ENCODE measurements around the gene SLC19A1.
"Not testable (repeated sequence)": the region's sequence is repeated elsewhere in the genome, so short reads cannot be mapped to it uniquely, and the experiment has no call there.

The SLC19A1 gene

GRCh38 chr21:45570071-45570470 is 27.8 kb upstream of the SLC19A1 start:
- H3K27ac ChIP-seq (replicated peaks) = no peak overlapping the region
- TF ChIP-seq POLR2AphosphoS5 (IDR thresholded peaks at IDR 0.05; ENCODE audit: low read depth) (no peak), GABPA (IDR thresholded peaks at IDR 0.05; ENCODE audit: low read depth) (no peak), SPI1 (IDR thresholded peaks at IDR 0.05; ENCODE audit: borderline replicate concordance, low read depth) (no peak), REST (IDR thresholded peaks at IDR 0.05; ENCODE audit: insufficient replicate concordance, low read depth) (no peak)
- TF ChIP-seq, protein P1, sequence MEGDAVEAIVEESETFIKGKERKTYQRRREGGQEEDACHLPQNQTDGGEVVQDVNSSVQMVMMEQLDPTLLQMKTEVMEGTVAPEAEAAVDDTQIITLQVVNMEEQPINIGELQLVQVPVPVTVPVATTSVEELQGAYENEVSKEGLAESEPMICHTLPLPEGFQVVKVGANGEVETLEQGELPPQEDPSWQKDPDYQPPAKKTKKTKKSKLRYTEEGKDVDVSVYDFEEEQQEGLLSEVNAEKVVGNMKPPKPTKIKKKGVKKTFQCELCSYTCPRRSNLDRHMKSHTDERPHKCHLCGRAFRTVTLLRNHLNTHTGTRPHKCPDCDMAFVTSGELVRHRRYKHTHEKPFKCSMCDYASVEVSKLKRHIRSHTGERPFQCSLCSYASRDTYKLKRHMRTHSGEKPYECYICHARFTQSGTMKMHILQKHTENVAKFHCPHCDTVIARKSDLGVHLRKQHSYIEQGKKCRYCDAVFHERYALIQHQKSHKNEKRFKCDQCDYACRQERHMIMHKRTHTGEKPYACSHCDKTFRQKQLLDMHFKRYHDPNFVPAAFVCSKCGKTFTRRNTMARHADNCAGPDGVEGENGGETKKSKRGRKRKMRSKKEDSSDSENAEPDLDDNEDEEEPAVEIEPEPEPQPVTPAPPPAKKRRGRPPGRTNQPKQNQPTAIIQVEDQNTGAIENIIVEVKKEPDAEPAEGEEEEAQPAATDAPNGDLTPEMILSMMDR (IDR thresholded peaks at IDR 0.05; ENCODE audit: insufficient read depth, low read length) = no peak
- DNase-seq (ENCODE audit: low read depth in 1 of 2, low spot score in 1 of 2) = no peak
- H3K4me3 ChIP-seq (replicated peaks; ENCODE audit: insufficient read depth, low read length) = no peak overlapping the region
- peaks cover 15% of the 10 kb centered on the region for H3K27me3 ChIP-seq (ENCODE audit: insufficient read depth, poor library complexity, severe bottlenecking)

DNA sequence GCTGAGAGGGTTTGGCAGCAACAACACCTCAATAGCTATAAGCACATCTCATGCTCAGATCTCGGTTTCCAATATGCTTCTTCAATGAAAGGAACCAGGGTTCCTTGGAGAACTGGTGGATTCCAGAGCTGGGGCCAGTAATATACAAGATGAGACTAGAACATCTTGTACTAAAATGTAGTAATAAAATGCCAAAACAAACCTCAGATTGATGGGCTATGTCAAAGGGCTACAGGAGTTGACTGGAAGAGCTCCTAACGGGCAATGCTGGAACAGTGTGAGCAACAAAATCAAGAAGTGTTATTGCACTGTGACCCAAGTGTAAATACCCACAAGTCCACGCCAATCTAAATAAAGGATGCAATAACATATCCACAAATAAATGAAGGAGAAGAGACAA is 26.1 kb upstream of the SLC19A1 start:
- Histone ChIP-seq H3K4me3 (replicated peaks; ENCODE audit: insufficient read depth, low read length) (no peak overlapping the region), H3K27me3 (ENCODE audit: insufficient read depth, poor library complexity, severe bottlenecking) (peaks cover 18% of the 10 kb centered on the region), H3K27ac (replicated peaks) (no peak overlapping the region)
- TF ChIP-seq REST (IDR thresholded peaks at IDR 0.05; ENCODE audit: insufficient replicate concordance, low read depth) (no peak), GABPA (IDR thresholded peaks at IDR 0.05; ENCODE audit: low read depth) (no peak), SPI1 (IDR thresholded peaks at IDR 0.05; ENCODE audit: borderline replicate concordance, low read depth) (no peak), POLR2AphosphoS5 (IDR thresholded peaks at IDR 0.05; ENCODE audit: low read depth) (no peak)
- TF ChIP-seq, protein P1 (IDR thresholded peaks at IDR 0.05; ENCODE audit: insufficient read depth, low read length) = no peak
- DNase-seq (ENCODE audit: low read depth in 1 of 2, low spot score in 1 of 2) = no peak

DNA sequence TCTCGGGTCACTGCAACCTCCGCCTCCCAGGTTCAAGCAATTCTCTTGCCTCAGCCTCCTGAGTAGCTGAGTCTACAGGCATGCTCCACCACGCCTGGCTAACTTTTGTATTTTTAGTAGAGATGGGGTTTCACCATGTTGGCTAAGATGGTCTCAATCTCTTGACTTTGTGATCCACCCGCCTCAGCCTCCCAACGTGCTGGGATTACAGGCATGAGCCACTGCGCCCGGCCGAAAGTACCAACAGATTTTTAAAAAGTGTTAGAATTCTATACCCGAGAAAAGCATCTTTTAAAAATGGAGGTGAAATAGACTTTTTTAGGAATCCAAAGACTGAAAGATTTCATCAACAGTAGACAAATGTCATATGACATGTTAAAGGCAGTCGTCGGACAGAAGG is 21.9 kb upstream of the SLC19A1 start:
- not testable (repeated sequence) for H3K27ac ChIP-seq (replicated peaks); H3K4me3 ChIP-seq (replicated peaks; ENCODE audit: insufficient read depth, low read length); DNase-seq (ENCODE audit: low read depth in 1 of 2, low spot score in 1 of 2)
- peaks cover 15% of the 10 kb centered on the region for H3K27me3 ChIP-seq (ENCODE audit: insufficient read depth, poor library complexity, severe bottlenecking)

- Histone ChIP-seq H3K27me3 (ENCODE audit: insufficient read depth, poor library complexity, severe bottlenecking) (peaks cover 15% of the 10 kb centered on the region), H3K4me3 (replicated peaks; ENCODE audit: insufficient read depth, low read length) (no peak overlapping the region), H3K27ac (replicated peaks) (no peak overlapping the region)
- TF ChIP-seq, protein P1 (IDR thresholded peaks at IDR 0.05; ENCODE audit: insufficient read depth, low read length) = no peak
- no peak for DNase-seq (ENCODE audit: low read depth in 1 of 2, low spot score in 1 of 2)
Observed at GRCh38 chr21:45562965-45563364, 20.7 kb upstream of the SLC19A1 start.

Measured in HL-60 (cell line).